ENCODE measurements around the gene TAOK2.

TAOK2 gene

GRCh38 chr16:29972992-29973383 is 680 bp upstream of the TAOK2 start:
- Histone ChIP-seq H3K4me3 (ENCODE audit: low read length) (peak overlapping the region; percentile 84), H3K9ac (ENCODE audit: low read length) (no peak overlapping the region), H3K9me3 (ENCODE audit: control insufficient read depth, low read length) (no peaks in the 10 kb centered on the region), H3K36me3 (ENCODE audit: control insufficient read depth, insufficient read depth, low read length) (peaks cover 4% of the 10 kb centered on the region), H3K4me1 (ENCODE audit: control insufficient read depth, insufficient read depth, low read length) (peaks cover 25% of the 10 kb centered on the region), H3K27me3 (ENCODE audit: control insufficient read depth, insufficient read depth, low read length) (no peaks in the 10 kb centered on the region)

GRCh38 chr16:29974291-29975133 is 844 bp downstream of the TAOK2 start:
- Histone ChIP-seq H3K9me3 (ENCODE audit: control insufficient read depth, low read length) (no peaks in the 10 kb centered on the region), H3K4me1 (ENCODE audit: control insufficient read depth, insufficient read depth, low read length) (peaks cover 25% of the 10 kb centered on the region), H3K27me3 (ENCODE audit: control insufficient read depth, insufficient read depth, low read length) (no peaks in the 10 kb centered on the region), H3K36me3 (ENCODE audit: control insufficient read depth, insufficient read depth, low read length) (peaks cover 4% of the 10 kb centered on the region), H3K9ac (ENCODE audit: low read length) (peak overlapping the region; percentile 96), H3K4me3 (ENCODE audit: low read length) (peak overlapping the region; percentile 84)

GRCh38 chr16:29975134-29975538 is 1.5 kb downstream of the TAOK2 start:
- peaks cover 11% of the 10 kb centered on the region for H3K36me3 ChIP-seq (ENCODE audit: control insufficient read depth, insufficient read depth, low read length)
- H3K4me1 ChIP-seq (ENCODE audit: control insufficient read depth, insufficient read depth, low read length), result peaks cover 25% of the 10 kb centered on the region
- no peaks in the 10 kb centered on the region for H3K9me3 ChIP-seq (ENCODE audit: control insufficient read depth, low read length)
- peak overlapping the region; percentile 96 for H3K9ac ChIP-seq (ENCODE audit: low read length)
- no peaks in the 10 kb centered on the region for H3K27me3 ChIP-seq (ENCODE audit: control insufficient read depth, insufficient read depth, low read length)
- H3K4me3 ChIP-seq (ENCODE audit: low read length), result peak overlapping the region; percentile 84

- H3K9me3 ChIP-seq (ENCODE audit: control insufficient read depth, low read length), result no peaks in the 10 kb centered on the region
- H3K4me3 ChIP-seq (ENCODE audit: low read length), result no peak overlapping the region
- no peaks in the 10 kb centered on the region for H3K27me3 ChIP-seq (ENCODE audit: control insufficient read depth, insufficient read depth, low read length)
- H3K9ac ChIP-seq (ENCODE audit: low read length), result peak overlapping the region; percentile 15
- H3K36me3 ChIP-seq (ENCODE audit: control insufficient read depth, insufficient read depth, low read length), result peaks cover 13% of the 10 kb centered on the region
- peaks cover 25% of the 10 kb centered on the region for H3K4me1 ChIP-seq (ENCODE audit: control insufficient read depth, insufficient read depth, low read length)
These were observed 2.3 kb downstream of the TAOK2 start for GRCh38 chr16:29975811-29976511.

- Histone ChIP-seq H3K9ac (ENCODE audit: low read length) (no peak overlapping the region), H3K9me3 (ENCODE audit: control insufficient read depth, low read length) (no peaks in the 10 kb centered on the region), H3K4me3 (ENCODE audit: low read length) (no peak overlapping the region), H3K4me1 (ENCODE audit: control insufficient read depth, insufficient read depth, low read length) (peaks cover 25% of the 10 kb centered on the region), H3K36me3 (ENCODE audit: control insufficient read depth, insufficient read depth, low read length) (peaks cover 13% of the 10 kb centered on the region), H3K27me3 (ENCODE audit: control insufficient read depth, insufficient read depth, low read length) (no peaks in the 10 kb centered on the region)
These were observed 3.6 kb downstream of the TAOK2 start for GRCh38 chr16:29977063-29977825.

GRCh38 chr16:29978081-29978480 is 4.4 kb downstream of the TAOK2 start:
- Histone ChIP-seq H3K4me3 (ENCODE audit: low read length) (no peak overlapping the region), H3K9me3 (ENCODE audit: control insufficient read depth, low read length) (no peaks in the 10 kb centered on the region), H3K4me1 (ENCODE audit: control insufficient read depth, insufficient read depth, low read length) (peaks cover 25% of the 10 kb centered on the region), H3K27me3 (ENCODE audit: control insufficient read depth, insufficient read depth, low read length) (no peaks in the 10 kb centered on the region), H3K36me3 (ENCODE audit: control insufficient read depth, insufficient read depth, low read length) (peaks cover 15% of the 10 kb centered on the region), H3K9ac (ENCODE audit: low read length) (no peak overlapping the region)

- peaks cover 19% of the 10 kb centered on the region for H3K36me3 ChIP-seq (ENCODE audit: control insufficient read depth, insufficient read depth, low read length)
- H3K9me3 ChIP-seq (ENCODE audit: control insufficient read depth, low read length), result no peaks in the 10 kb centered on the region
- H3K9ac ChIP-seq (ENCODE audit: low read length), result no peak overlapping the region
- no peak overlapping the region for H3K4me3 ChIP-seq (ENCODE audit: low read length)
- peaks cover 25% of the 10 kb centered on the region for H3K4me1 ChIP-seq (ENCODE audit: control insufficient read depth, insufficient read depth, low read length)
- H3K27me3 ChIP-seq (ENCODE audit: control insufficient read depth, insufficient read depth, low read length), result no peaks in the 10 kb centered on the region
These were observed 5.0 kb downstream of the TAOK2 start for GRCh38 chr16:29978564-29979270.

GRCh38 chr16:29982560-29983419 is 9.1 kb downstream of the TAOK2 start:
- Histone ChIP-seq H3K9me3 (ENCODE audit: control insufficient read depth, low read length) (no peaks in the 10 kb centered on the region), H3K9ac (ENCODE audit: low read length) (no peak overlapping the region), H3K36me3 (ENCODE audit: control insufficient read depth, insufficient read depth, low read length) (peaks cover 38% of the 10 kb centered on the region), H3K4me1 (ENCODE audit: control insufficient read depth, insufficient read depth, low read length) (no peaks in the 10 kb centered on the region), H3K27me3 (ENCODE audit: control insufficient read depth, insufficient read depth, low read length) (no peaks in the 10 kb centered on the region), H3K4me3 (ENCODE audit: low read length) (no peak overlapping the region)

- Histone ChIP-seq H3K9ac (ENCODE audit: low read length) (no peak overlapping the region), H3K36me3 (ENCODE audit: control insufficient read depth, insufficient read depth, low read length) (peaks cover 39% of the 10 kb centered on the region), H3K27me3 (ENCODE audit: control insufficient read depth, insufficient read depth, low read length) (no peaks in the 10 kb centered on the region), H3K9me3 (ENCODE audit: control insufficient read depth, low read length) (no peaks in the 10 kb centered on the region), H3K4me3 (ENCODE audit: low read length) (no peak overlapping the region), H3K4me1 (ENCODE audit: control insufficient read depth, insufficient read depth, low read length) (no peaks in the 10 kb centered on the region)
These were observed 9.9 kb downstream of the TAOK2 start for GRCh38 chr16:29983420-29984136.

GRCh38 chr16:29984137-29984763 is 10.6 kb downstream of the TAOK2 start:
- no peaks in the 10 kb centered on the region for H3K9me3 ChIP-seq (ENCODE audit: control insufficient read depth, low read length)
- no peaks in the 10 kb centered on the region for H3K27me3 ChIP-seq (ENCODE audit: control insufficient read depth, insufficient read depth, low read length)
- H3K36me3 ChIP-seq (ENCODE audit: control insufficient read depth, insufficient read depth, low read length), result peaks cover 44% of the 10 kb centered on the region
- H3K4me3 ChIP-seq (ENCODE audit: low read length), result no peak overlapping the region
- peaks cover 5% of the 10 kb centered on the region for H3K4me1 ChIP-seq (ENCODE audit: control insufficient read depth, insufficient read depth, low read length)
- no peak overlapping the region for H3K9ac ChIP-seq (ENCODE audit: low read length)
